GM12801 (cell line): ENCODE results near the gene PRELID1.

Experiments used
- CTCF ChIP-seq: IDR thresholded peaks from one replicate; pipeline ENCODE4 v1.5.1; 2011; ENCODE audit warnings: control low read depth; ENCODE audit not compliant: insufficient read length; ENCODE audit errors: extremely low read depth

PRELID1 gene

DNA sequence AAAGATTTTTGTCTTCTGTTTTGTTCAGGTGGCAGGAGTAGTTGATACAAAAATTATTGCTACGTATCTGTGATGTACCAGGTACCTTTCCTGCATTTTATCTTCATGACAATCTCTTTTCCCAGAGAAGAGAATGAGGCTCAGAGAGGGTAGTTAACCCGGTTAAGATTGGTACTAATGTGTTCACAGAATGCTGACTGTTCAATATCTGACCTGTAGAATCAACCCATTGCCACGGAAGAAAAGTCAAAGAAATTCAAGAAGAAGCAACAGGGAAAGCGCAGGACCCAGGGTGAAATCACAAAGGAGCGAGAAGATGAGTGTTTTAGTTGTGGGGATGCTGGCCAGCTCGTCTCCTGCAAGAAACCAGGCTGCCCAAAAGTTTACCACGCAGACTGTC lies 11.9 kb upstream of the PRELID1 start:
- TF ChIP-seq CTCF, result no peak

- no peak for TF ChIP-seq CTCF
Observed at GRCh38 chr5:177293819-177294581, 9.6 kb upstream of the PRELID1 start.

DNA sequence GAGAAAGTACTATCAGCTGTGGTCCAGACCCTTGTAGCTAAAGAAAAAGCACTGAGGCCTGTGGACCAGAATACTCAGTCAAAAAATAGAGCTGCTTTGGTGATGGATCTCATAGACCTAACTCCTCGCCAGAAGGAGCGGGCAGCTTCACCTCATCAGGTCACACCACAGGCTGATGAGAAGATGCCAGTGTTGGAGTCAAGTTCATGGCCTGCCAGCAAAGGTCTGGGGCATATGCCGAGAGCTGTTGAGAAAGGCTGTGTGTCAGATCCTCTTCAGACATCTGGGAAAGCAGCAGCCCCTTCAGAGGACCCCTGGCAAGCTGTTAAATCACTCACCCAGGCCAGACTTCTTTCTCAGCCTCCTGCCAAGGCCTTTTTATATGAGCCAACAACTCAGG lies 9.0 kb upstream of the PRELID1 start:
- TF ChIP-seq CTCF, result no peak

DNA sequence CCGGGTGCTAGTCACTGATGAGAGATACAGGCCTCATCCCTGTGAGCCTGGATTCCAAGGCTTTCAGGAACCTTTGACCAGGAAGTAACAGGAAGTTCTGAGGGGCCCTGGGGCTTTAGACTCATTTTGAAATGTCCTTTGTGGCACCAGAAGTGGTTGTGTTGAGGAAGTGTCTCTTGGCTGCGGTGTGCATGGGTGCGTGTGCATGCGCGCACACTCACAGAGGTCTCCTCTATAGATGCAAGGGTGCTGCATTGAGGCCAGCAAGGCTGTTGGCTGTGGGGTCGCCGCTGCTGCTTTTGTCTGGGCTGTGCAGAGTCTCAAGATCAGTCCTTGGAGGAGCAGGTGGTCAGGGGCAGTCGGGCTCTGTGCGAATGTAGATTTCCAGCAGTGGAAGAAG lies 7.7 kb upstream of the PRELID1 start:
- no peak for TF ChIP-seq CTCF

DNA sequence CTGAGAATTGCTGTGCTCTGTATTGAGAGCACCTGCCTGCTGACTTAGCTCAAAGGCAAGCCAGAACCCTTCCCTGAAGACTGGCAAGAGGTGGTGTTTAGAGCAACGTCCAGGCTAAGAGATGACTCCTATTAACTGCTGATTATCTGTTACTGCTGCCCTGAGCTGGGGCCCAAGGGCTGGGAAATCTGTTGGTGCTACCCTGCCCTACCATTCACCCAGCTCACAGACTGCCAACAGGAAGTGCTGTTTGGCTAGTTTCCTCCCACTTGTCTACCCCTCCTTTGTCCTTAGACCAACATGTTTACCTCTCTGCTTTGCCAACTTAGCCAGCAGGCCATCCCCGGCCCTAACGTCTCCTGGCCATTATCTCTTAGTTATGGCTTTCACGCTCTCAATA lies 7.0 kb upstream of the PRELID1 start:
- no peak for TF ChIP-seq CTCF

DNA sequence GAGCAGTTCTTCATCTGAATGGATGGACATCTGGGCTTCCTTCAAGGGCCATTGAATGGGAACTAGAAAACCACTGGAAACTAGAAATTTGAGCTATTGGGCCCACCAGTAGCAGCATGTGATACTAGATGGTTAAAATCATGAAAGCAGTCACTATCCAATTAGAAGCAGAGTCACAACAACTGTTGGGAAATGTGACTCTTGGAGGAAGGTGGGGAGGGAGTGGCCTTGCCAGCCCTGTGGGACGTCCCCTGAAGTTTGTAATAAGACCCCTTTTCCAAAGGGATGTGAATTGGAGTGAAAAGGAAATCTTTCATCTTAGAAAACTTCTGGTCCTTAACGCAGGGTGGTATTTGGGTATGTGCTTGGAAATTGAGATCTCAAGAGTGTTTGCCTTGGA lies 5.7 kb upstream of the PRELID1 start:
- TF ChIP-seq CTCF, result no peak

DNA sequence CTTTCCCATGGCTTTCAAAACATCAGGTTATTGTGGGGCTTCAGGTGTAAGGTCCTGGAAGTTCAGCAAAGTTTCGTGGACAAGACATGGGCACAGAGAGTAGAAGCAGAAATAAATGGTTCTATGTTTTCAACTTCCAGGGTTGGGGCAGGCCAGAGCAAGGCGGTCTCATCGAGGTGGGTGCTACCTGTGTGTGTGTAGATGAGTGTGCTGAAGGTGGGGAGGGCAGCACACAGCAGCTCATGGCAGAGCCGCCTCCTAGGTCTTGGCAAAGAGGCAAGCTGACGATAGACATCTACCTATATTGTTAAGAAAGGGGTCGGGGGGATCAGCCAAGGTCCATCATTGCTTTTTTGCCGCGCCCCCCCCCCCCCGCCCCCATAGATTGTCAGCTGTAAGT lies 3.9 kb upstream of the PRELID1 start:
- no peak for TF ChIP-seq CTCF
